UCSD-AML1 (cell line): ENCODE results near the gene KRTAP20-3.

Source experiments
- DNase-seq: peaks from one replicate; lab custom pipeline; 2025; ENCODE audit not compliant: unreplicated experiment; lab: John Stamatoyannopoulos, UW

Gene KRTAP20-3

DNA sequence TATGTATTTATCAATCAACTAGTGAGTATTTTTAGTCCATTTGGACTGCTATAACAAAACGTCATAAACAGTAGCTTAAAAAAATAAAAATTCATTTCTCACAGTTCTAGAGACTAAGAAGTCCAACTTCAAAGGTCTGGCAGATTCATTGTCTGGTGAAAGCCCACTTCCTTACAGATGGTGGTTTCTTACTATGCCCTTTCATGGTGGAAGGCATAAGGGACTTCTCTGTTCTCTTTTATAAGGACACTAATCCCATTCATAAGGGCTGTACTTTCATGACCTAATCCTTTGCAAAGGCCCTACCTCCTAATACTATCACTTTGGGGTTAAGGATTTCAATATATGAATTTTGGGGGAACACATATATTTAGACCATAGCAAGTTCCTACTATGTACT, 37.9 kb downstream of the KRTAP20-3 start:
- no peak for DNase-seq

DNA sequence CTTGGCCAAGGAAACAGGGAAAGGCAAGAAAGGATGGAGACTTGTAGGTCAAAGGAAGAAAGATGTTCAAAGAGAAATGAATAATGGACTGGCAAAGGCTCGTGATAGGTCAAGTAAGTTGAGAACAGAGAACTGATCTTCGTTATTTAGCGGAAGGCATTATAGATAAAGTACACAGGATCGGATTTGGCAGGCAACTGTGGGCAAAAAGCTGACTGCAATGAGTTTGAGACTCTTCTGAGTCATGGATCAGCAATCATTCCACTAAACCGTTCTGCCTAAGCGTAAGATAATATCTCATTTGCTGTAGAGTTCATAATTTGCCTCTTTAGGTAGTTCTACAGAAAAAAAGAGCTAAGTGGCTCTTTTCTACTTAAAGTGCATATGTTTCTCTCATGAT, 41.8 kb downstream of the KRTAP20-3 start:
- no peak for DNase-seq

DNA sequence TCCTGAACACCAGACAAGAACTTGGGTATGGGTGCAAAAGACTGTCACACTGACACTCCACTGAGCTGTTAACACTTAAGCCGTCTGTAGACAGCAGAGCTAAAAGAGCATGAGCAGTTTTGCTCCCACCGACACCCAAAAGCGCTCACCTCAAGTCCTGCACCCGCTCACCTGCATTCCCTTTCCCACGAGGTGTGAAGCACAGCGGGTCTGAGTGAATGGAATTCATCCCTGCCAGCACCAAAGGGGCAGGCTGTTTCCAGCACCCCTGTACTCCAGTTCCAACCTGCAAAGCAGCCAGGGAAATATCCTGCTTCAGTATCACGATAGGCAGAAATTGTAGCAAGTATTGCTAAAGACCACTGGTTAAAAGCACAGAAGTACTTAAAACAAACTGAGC, 47.2 kb downstream of the KRTAP20-3 start:
- DNase-seq = no peak
